Fibroblast of mammary gland (primary cell): ENCODE results near the gene ASB15.

Source experiments
- DNase-seq: peaks from one replicate; pipeline ENCODE4 v3.0.0-alpha.2; 2010; ENCODE audit warnings: low read depth
- H3K4me3 ChIP-seq: 2 replicates; pipeline ENCODE4 v1.5.1; 2011; ENCODE audit warnings: low read depth, mild to moderate bottlenecking, low read length, moderate library complexity; ENCODE audit not compliant: control insufficient read depth
- TF ChIP-seq, protein P1 (sequence below): conservative IDR thresholded peaks from 2 replicates; pipeline ENCODE4 v1.5.1; 2011; ENCODE audit warnings: low read depth, low read length, inconsistent platforms; ENCODE audit not compliant: control insufficient read depth, insufficient read depth

The ASB15 gene

DNA sequence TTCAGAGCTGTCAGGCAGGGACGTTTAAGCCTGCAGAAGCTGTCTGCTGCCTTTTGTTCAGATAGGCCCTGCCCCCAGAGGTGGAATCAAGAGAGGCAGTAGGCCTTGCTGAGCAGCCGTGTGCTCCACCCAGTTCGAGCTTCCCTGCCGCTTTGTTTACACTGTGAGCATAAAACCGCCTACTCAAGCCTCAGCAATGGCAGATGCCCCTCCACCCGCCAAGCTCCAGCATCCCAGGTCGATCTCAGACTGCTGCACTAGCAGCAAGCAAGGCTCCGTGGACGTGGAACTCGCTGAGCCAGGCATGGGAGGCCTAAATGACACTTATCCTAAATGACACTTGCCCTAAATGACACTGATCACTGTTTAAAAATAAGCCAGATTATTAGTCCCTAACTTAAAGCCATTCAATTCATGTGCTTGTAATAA lies 6.8 kb upstream of the ASB15 start:
- DNase-seq, result no peak
- TF ChIP-seq, protein P1, sequence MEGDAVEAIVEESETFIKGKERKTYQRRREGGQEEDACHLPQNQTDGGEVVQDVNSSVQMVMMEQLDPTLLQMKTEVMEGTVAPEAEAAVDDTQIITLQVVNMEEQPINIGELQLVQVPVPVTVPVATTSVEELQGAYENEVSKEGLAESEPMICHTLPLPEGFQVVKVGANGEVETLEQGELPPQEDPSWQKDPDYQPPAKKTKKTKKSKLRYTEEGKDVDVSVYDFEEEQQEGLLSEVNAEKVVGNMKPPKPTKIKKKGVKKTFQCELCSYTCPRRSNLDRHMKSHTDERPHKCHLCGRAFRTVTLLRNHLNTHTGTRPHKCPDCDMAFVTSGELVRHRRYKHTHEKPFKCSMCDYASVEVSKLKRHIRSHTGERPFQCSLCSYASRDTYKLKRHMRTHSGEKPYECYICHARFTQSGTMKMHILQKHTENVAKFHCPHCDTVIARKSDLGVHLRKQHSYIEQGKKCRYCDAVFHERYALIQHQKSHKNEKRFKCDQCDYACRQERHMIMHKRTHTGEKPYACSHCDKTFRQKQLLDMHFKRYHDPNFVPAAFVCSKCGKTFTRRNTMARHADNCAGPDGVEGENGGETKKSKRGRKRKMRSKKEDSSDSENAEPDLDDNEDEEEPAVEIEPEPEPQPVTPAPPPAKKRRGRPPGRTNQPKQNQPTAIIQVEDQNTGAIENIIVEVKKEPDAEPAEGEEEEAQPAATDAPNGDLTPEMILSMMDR, result no peak
- no peak overlapping the region for H3K4me3 ChIP-seq

DNA sequence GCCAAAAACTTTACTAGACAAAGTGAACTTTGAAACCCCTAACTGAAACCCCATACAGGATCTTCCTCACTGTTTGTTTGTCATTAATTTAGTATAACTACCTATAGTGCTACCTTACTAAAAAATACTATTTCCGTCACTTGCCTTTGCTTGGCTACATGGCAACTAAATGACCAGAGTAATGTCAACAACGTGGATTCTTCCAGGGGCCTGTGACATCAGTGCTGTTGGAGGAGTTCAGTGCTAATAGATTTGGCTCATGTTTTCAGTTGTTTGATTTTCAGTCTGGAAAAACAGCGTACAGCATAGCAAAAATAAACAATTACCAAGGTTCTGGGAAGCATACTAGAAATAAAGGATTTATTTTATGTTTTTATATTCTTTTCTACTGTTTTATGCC lies 3.0 kb upstream of the ASB15 start:
- H3K4me3 ChIP-seq, result no peak overlapping the region
- TF ChIP-seq, protein P1, result no peak
- no peak for DNase-seq

- DNase-seq, result no peak
- TF ChIP-seq, protein P1, result no peak
- H3K4me3 ChIP-seq, result no peak overlapping the region
These were observed 1.9 kb upstream of the ASB15 start for GRCh38 chr7:123599766-123600165.

GRCh38 chr7:123600876-123601275 lies 745 bp upstream of the ASB15 start:
- TF ChIP-seq, protein P1, result no peak
- H3K4me3 ChIP-seq, result no peak overlapping the region
- no peak for DNase-seq

DNA sequence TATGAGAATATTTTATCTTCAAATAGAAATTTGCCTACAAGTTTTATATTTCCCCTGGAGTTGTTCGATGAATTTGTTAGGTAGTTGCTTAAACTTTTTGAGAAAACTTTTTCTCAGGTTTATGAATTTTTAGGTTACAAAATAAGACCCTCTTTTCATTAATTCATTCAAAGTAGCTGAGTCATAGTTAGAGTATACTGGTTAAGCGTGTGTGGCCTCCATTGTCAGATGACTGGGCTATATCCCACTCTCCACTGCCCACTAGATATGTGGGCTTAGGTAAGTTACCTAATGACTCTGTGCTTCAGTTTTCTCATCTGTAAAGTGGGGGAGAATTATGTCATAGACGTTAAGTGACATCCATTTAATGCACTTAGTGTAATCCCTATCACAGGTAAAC lies 1.0 kb downstream of the ASB15 start:
- TF ChIP-seq, protein P1, result no peak
- DNase-seq, result no peak
- H3K4me3 ChIP-seq, result no peak overlapping the region

GRCh38 chr7:123604739-123605138 lies 3.1 kb downstream of the ASB15 start:
- no peak for DNase-seq
- TF ChIP-seq, protein P1, result no peak
- no peak overlapping the region for H3K4me3 ChIP-seq

DNA sequence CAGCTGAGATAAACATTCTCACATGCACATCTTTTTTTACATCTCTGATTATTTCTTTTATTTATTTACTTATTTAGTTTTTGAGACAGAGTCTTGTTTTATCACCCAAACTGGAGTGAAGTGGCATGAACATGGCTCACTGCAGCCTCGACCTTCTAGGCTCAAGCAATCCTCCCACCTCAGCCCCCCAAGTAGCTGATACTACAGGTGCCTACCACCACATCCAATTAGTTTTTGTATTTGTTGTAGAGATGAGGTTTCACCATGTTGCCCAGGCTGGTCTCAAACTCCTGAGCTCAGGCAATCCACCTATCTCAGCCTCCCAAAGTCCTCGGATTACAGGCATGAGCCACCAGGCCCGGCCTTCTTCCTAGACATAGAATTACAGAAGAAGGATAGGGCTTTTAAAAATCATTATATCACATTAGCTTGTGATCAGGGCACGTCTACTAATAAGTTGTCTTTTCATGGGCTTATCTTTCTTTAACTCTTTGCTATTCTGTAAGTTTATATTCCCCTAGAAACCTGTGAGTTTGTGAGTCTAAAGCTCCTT lies 5.9 kb downstream of the ASB15 start:
- DNase-seq, result no peak
- H3K4me3 ChIP-seq, result no peak overlapping the region
- TF ChIP-seq, protein P1, result no peak
